GM12878 (cell line): ENCODE data around the gene NDUFB4. TPM values are rescaled to one million over a fixed set of nuclear protein-coding genes. Genes with fewer than 3 reads are reported as not detected.

Source experiments
- ATAC-seq: fragments of 200-7000 bp; cut with Tn5 transposase; 3 replicates; pipeline ENCODE4 v1.9.1; 2020; ENCODE audit warnings: mild to moderate bottlenecking, moderate library complexity
- BruUV-seq: library from RNA; stranded (reverse); fragments of 400-500 nt; replicated peaks from 2 replicates; lab custom pipeline; 2021; lab: Mats Ljungman, UMichigan
- CTCF ChIA-PET: fragments of 300-600 bp; sonication (Branson Sonifier 250); formaldehyde crosslinking; extraction: SDS; loops from one replicate; lab custom pipeline; 2021; ENCODE audit warnings: inconsistent platforms; lab: Yijun Ruan, JAX
- POLR2A ChIA-PET: fragments of 350-600 bp; formaldehyde crosslinking; extraction: SDS; loops from one replicate; lab custom pipeline; 2021; ENCODE audit warnings: inconsistent platforms; lab: Charles Lee
- RAD21 ChIA-PET: fragments of 300-600 bp; sonication (Branson Sonifier 250); formaldehyde crosslinking; loops from one replicate; lab custom pipeline; 2023; ENCODE audit warnings: antibody characterized with exemption; ENCODE audit not compliant: unreplicated experiment; lab: Charles Lee
- SMC1A ChIA-PET: fragments of 300-600 bp; sonication (Branson Sonifier 250); formaldehyde crosslinking; loops from one replicate; lab custom pipeline; 2023; ENCODE audit not compliant: unreplicated experiment, uncharacterized antibody; lab: Charles Lee
- DNase-seq: peaks from one replicate; pipeline ENCODE4 v3.0.0-alpha.2; 2011; ENCODE audit warnings: low read depth, low spot score
- FAIRE-seq: peaks from 3 replicates; lab custom pipeline; 2011; peaks lifted over from hg19 to GRCh38; lab: Jason Lieb, UNC
- H2AFZ ChIP-seq: 2 replicates; pipeline ENCODE4 v1.6.0; 2011; ENCODE audit warnings: low read depth, low read length, control low read depth; ENCODE audit not compliant: control insufficient read depth
- H3K27ac ChIP-seq: 2 replicates; pipeline ENCODE4 v1.5.1; 2011; ENCODE audit warnings: control low read depth; ENCODE audit not compliant: control insufficient read depth, insufficient read depth
- H3K27me3 ChIP-seq, 2 experiments: replicated peaks in 1 of 2; 2 replicates each; pipeline versions ENCODE4 v1.6.0 to v1.6.1; 2011; ENCODE audit warnings: low read length in 1 of 2; ENCODE audit not compliant: control insufficient read depth in 2 of 2, insufficient read depth in 2 of 2
- H3K36me3 ChIP-seq, 2 experiments: 2 replicates each; pipeline ENCODE4 v1.5.1; 2011; ENCODE audit warnings: low read length in 1 of 2; ENCODE audit not compliant: control insufficient read depth in 2 of 2, insufficient read depth in 2 of 2
- H3K4me1 ChIP-seq: 2 replicates; pipeline ENCODE4 v1.6.1; 2011; ENCODE audit warnings: mild to moderate bottlenecking, low read length, moderate library complexity, mixed read lengths; ENCODE audit not compliant: control insufficient read depth, insufficient read depth
- H3K4me2 ChIP-seq: 2 replicates; pipeline ENCODE4 v1.6.0; 2011; ENCODE audit warnings: control low read depth; ENCODE audit not compliant: control insufficient read depth, insufficient read depth
- H3K4me3 ChIP-seq: fragments of 200-600 bp; sonication (generic); 2 replicates; pipeline ENCODE4 v1.5.1; 2016
- H3K79me2 ChIP-seq: 2 replicates; pipeline ENCODE4 v1.6.0; 2011; ENCODE audit warnings: low read length; ENCODE audit not compliant: control insufficient read depth, insufficient read depth
- H3K9ac ChIP-seq: 2 replicates; pipeline ENCODE4 v1.8.0; 2011; ENCODE audit warnings: low read length, control low read depth, mixed read lengths; ENCODE audit not compliant: control insufficient read depth, insufficient read depth
- H3K9me3 ChIP-seq: replicated peaks from 3 replicates; pipeline ENCODE4 v1.5.1; 2011; ENCODE audit warnings: mild to moderate bottlenecking, low read length; ENCODE audit not compliant: control insufficient read depth, insufficient read depth
- H4K20me1 ChIP-seq: 2 replicates; pipeline ENCODE4 v1.6.0; 2011; ENCODE audit not compliant: control insufficient read depth, insufficient read depth
- EED ChIP-seq: sonication (generic); IDR thresholded peaks from 2 replicates; pipeline ENCODE4 v1.6.1; 2016; ENCODE audit warnings: antibody characterized with exemption, low read depth
- NFIC ChIP-seq: IDR thresholded peaks from 2 replicates; pipeline ENCODE4 v1.6.1; 2012; ENCODE audit warnings: low read depth, mild to moderate bottlenecking, inconsistent platforms, low read length, moderate library complexity
- POLR2A ChIP-seq: IDR thresholded peaks from 2 replicates; pipeline ENCODE4 v1.6.1; 2011; ENCODE audit warnings: low read depth, mild to moderate bottlenecking, low read length
- SMC3 ChIP-seq: IDR thresholded peaks from 2 replicates; pipeline ENCODE4 v1.6.1; 2011; ENCODE audit warnings: low read length, improper control_type of control experiment, borderline replicate concordance
- SREBF2 ChIP-seq: IDR thresholded peaks from 2 replicates; pipeline ENCODE4 v1.6.1; 2012; ENCODE audit warnings: mild to moderate bottlenecking, low read length
- SUZ12 ChIP-seq: fragments of 200-600 bp; sonication (generic); IDR thresholded peaks from one replicate; pipeline ENCODE4 v1.6.1; 2018; ENCODE audit warnings: antibody characterized with exemption, mild to moderate bottlenecking; ENCODE audit not compliant: unreplicated experiment
- ZNF274 ChIP-seq: IDR thresholded peaks from one replicate; pipeline ENCODE4 v1.8.0; 2011; ENCODE audit not compliant: insufficient read length, insufficient read depth
- ZNF622 ChIP-seq: fragments of 450-650 bp; IDR thresholded peaks from 2 replicates; pipeline ENCODE4 v1.6.1; 2017; ENCODE audit warnings: mild to moderate bottlenecking, inconsistent platforms
- WGBS: methylation state at CpG from one replicate; pipeline ENCODE4 v1.1.6; 2016; ENCODE audit warnings: low lambda C conversion rate; ENCODE audit not compliant: insufficient replicate concordance, insufficient coverage; ENCODE audit errors: missing lambda C conversion rate; 5-methylcytosine and 5-hydroxymethylcytosine counted together
- in situ Hi-C: fragments of 300-500 bp; cut with MboI; formaldehyde crosslinking; loops from 9 replicates; pipeline ENCODE4 v1.14.3; 2018; ENCODE audit warnings: mixed read lengths
- intact Hi-C: fragments of 100-400 bp; cut with micrococcal nuclease; formaldehyde crosslinking; loops from one replicate; pipeline ENCODE4 v1.14.2; 2022; ENCODE audit not compliant: unreplicated experiment
- polyA plus RNA-seq, 11 experiments: library from polyadenylated mRNA; depleted of rRNA in 4 of 11; unstranded in 6 of 11; stranded (reverse) in 5 of 11; fragments of >200 nt; fragmentation: Nextera tagmentation in 4 of 11; fragmentation: Illumina TruSeq in 1 of 11; extraction: Ambion mirVana in 4 of 11; extraction: Trizol in 1 of 11; gene quantifications; 1 replicate in 1 of 11; 2 replicates in 10 of 11; pipeline versions ENCODE4 v1.2.1 to v1.2.3, GENCODE V29; 2011 to 2016; ENCODE audit warnings: inconsistent platforms in 2 of 11, missing spikeins in 2 of 11, low read depth in 1 of 11
- total RNA-seq, 4 experiments: library from RNA; depleted of rRNA in 3 of 4; stranded (reverse); fragments of >200 nt in 3 of 4; fragmentation: Illumina TruSeq in 1 of 4; extraction: Trizol in 1 of 4; gene quantifications; 2 replicates each; pipeline versions ENCODE4 v1.2.1 to v1.2.3, GENCODE V29; 2013 to 2021
- TF ChIP-seq, protein P1 (sequence below): IDR thresholded peaks from 2 replicates; pipeline ENCODE4 v1.6.1; 2012; ENCODE audit warnings: low read length, inconsistent platforms
- TF ChIP-seq, protein P2 (sequence below): fragments of 450-650 bp; IDR thresholded peaks from 2 replicates; pipeline ENCODE4 v1.6.1; 2017; ENCODE audit warnings: mild to moderate bottlenecking, low read depth, inconsistent platforms; ENCODE audit not compliant: poor library complexity, severe bottlenecking
- TF ChIP-seq, protein P3 (sequence below): fragments of 450-650 bp; IDR thresholded peaks from 2 replicates; pipeline ENCODE4 v1.6.1; 2017; ENCODE audit warnings: antibody characterized with exemption, mild to moderate bottlenecking, moderate library complexity
- TF ChIP-seq, protein P4 (sequence below), 3 experiments: IDR thresholded peaks in 2 of 3; conservative IDR thresholded peaks in 1 of 3; 2 replicates each; pipeline ENCODE4 v1.5.1; 2011; ENCODE audit warnings: low read depth in 3 of 3, low read length in 3 of 3, mild to moderate bottlenecking in 3 of 3, control low read depth in 2 of 3, moderate library complexity in 2 of 3, inconsistent platforms in 1 of 3, mixed read lengths in 1 of 3; ENCODE audit not compliant: control insufficient read depth in 2 of 3, insufficient read depth in 1 of 3; ENCODE audit errors: extremely low read depth in 1 of 3

NDUFB4 gene
- total and polyA plus RNA-seq, 10 of the 15 experiments (the other 5 are each of a cell fraction or from before 2014, with no cell fraction given), result 155 to 864 (median 387) TPM

DNA sequence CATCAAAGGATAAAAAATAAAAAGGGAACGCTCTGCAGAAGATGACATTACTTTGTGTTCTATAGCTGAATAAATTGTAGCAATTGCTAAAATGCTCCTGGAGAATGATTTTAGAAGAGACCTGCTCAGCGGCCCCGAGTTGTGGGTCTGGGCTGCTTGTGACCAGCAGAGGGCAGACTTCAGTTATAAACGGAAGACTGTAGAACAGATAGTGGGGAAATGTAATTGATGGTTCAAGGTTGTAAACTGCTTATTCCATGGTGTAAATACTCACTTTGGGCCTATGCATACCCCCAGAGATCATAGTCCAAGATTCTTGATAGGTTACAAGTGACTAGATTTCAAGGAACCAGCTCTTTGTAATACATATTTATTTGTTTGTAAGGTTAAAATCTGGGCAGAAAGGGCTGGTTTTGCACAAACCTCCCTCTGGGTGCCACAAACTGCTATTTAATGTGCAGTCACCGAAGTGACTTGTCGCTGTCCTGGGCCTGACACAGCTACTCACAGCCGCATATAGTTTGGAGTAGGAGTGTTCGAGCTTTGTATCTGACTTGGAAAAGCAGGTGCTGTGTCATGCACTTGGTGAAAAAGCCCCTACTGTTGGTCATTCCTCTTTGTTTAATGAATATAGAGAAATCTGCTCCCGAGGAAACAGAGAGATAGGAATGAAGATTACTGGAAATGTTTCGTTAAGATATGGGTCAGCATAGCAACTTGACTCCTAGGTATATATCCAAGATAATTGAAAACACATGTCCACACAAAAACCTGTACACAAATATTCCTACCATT is 34.7 kb upstream of the NDUFB4 start:
- no peak overlapping the region for H3K9ac ChIP-seq
- SMC1A ChIA-PET, result interaction anchor here (0.8 to 2.1 kb wide), 7 partner anchors 34 to 239 kb away, joined by 3 to 55 read pairs (median 7); partner anchors contain the start of gene NDUFB4
- WGBS, result 12% methylated on average over 10 of the region's 10 CpGs
- no peaks in the 10 kb centered on the region for H3K9me3 ChIP-seq
- H3K27ac ChIP-seq, result no peak overlapping the region
- H3K4me3 ChIP-seq, result no peak overlapping the region
- in situ Hi-C loops (loop anchor here (5.0 kb wide), 1 partner anchor 231 kb away; no protein-coding TSS in a partner anchor), intact Hi-C loops (loop anchor here (1.0 kb wide), 1 partner anchor 234 kb away; no protein-coding TSS in a partner anchor)
- DNase-seq (no peak), FAIRE-seq (peak; percentile 92), ATAC-seq (peak; percentile 85)
- POLR2A ChIA-PET, result interaction anchor here (0.6 to 1.1 kb wide), 2 partner anchors 233 to 510 kb away, joined by 3 to 4 read pairs; no protein-coding TSS in a partner anchor
- RAD21 ChIA-PET, result interaction anchor here (0.8 to 7.1 kb wide), 7 partner anchors 143 to 238 kb away, joined by 3 to 82 read pairs (median 4); no protein-coding TSS in a partner anchor
- H3K4me2 ChIP-seq, result no peak overlapping the region
- H3K79me2 ChIP-seq, result no peaks in the 10 kb centered on the region
- CTCF ChIA-PET, result interaction anchor here (0.6 to 15.5 kb wide), 24 partner anchors 12 to 1335 kb away, joined by 3 to 376 read pairs (median 4); partner anchors contain the start of gene NDUFB4
- no peaks in the 10 kb centered on the region for H3K36me3 ChIP-seq
- peaks cover 3% of the 10 kb centered on the region; the same call in 1 of the 2 replicates for H3K4me1 ChIP-seq
- H2AFZ ChIP-seq, result no peak overlapping the region
- H4K20me1 ChIP-seq, result no peaks in the 10 kb centered on the region
- no TSS peak for BruUV-seq
- H3K27me3 ChIP-seq, result no peaks in the 10 kb centered on the region
- TF ChIP-seq, protein P1, sequence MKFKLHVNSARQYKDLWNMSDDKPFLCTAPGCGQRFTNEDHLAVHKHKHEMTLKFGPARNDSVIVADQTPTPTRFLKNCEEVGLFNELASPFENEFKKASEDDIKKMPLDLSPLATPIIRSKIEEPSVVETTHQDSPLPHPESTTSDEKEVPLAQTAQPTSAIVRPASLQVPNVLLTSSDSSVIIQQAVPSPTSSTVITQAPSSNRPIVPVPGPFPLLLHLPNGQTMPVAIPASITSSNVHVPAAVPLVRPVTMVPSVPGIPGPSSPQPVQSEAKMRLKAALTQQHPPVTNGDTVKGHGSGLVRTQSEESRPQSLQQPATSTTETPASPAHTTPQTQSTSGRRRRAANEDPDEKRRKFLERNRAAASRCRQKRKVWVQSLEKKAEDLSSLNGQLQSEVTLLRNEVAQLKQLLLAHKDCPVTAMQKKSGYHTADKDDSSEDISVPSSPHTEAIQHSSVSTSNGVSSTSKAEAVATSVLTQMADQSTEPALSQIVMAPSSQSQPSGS, result no peak
- TF ChIP-seq SMC3 (peak; percentile 90), ZNF622 (no peak), SUZ12 (no peak), SREBF2 (no peak), EED (no peak), POLR2A (no peak), ZNF274 (no peak), NFIC (no peak)
- TF ChIP-seq, protein P2, sequence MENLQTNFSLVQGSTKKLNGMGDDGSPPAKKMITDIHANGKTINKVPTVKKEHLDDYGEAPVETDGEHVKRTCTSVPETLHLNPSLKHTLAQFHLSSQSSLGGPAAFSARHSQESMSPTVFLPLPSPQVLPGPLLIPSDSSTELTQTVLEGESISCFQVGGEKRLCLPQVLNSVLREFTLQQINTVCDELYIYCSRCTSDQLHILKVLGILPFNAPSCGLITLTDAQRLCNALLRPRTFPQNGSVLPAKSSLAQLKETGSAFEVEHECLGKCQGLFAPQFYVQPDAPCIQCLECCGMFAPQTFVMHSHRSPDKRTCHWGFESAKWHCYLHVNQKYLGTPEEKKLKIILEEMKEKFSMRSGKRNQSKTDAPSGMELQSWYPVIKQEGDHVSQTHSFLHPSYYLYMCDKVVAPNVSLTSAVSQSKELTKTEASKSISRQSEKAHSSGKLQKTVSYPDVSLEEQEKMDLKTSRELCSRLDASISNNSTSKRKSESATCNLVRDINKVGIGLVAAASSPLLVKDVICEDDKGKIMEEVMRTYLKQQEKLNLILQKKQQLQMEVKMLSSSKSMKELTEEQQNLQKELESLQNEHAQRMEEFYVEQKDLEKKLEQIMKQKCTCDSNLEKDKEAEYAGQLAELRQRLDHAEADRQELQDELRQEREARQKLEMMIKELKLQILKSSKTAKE, result peak; percentile 29
- TF ChIP-seq, protein P3, sequence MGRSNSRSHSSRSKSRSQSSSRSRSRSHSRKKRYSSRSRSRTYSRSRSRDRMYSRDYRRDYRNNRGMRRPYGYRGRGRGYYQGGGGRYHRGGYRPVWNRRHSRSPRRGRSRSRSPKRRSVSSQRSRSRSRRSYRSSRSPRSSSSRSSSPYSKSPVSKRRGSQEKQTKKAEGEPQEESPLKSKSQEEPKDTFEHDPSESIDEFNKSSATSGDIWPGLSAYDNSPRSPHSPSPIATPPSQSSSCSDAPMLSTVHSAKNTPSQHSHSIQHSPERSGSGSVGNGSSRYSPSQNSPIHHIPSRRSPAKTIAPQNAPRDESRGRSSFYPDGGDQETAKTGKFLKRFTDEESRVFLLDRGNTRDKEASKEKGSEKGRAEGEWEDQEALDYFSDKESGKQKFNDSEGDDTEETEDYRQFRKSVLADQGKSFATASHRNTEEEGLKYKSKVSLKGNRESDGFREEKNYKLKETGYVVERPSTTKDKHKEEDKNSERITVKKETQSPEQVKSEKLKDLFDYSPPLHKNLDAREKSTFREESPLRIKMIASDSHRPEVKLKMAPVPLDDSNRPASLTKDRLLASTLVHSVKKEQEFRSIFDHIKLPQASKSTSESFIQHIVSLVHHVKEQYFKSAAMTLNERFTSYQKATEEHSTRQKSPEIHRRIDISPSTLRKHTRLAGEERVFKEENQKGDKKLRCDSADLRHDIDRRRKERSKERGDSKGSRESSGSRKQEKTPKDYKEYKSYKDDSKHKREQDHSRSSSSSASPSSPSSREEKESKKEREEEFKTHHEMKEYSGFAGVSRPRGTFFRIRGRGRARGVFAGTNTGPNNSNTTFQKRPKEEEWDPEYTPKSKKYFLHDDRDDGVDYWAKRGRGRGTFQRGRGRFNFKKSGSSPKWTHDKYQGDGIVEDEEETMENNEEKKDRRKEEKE, result no peak
- TF ChIP-seq, protein P4, sequence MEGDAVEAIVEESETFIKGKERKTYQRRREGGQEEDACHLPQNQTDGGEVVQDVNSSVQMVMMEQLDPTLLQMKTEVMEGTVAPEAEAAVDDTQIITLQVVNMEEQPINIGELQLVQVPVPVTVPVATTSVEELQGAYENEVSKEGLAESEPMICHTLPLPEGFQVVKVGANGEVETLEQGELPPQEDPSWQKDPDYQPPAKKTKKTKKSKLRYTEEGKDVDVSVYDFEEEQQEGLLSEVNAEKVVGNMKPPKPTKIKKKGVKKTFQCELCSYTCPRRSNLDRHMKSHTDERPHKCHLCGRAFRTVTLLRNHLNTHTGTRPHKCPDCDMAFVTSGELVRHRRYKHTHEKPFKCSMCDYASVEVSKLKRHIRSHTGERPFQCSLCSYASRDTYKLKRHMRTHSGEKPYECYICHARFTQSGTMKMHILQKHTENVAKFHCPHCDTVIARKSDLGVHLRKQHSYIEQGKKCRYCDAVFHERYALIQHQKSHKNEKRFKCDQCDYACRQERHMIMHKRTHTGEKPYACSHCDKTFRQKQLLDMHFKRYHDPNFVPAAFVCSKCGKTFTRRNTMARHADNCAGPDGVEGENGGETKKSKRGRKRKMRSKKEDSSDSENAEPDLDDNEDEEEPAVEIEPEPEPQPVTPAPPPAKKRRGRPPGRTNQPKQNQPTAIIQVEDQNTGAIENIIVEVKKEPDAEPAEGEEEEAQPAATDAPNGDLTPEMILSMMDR (IDR thresholded peaks at IDR 0.05 in 2 of 3, conservative IDR thresholded peaks at IDR 0.05 in 1 of 3; ENCODE audit: control insufficient read depth in 2 of 3, extremely low read depth in 1 of 3, insufficient read depth in 1 of 3, low read depth in 3 of 3, low read length in 3 of 3), result peak; percentile 79 to 93 (median 82)
